ENCODE measurements around the gene CPED1.

CPED1 gene

GRCh38 chr7:120988591-120989256 lies at the start of gene CPED1:
TSS of gene CPED1 (plus strand) at chr7:120988711. CDS start at chr7:120989622, 911 bp downstream.
- peak; percentile 44 for DNase-seq

DNA sequence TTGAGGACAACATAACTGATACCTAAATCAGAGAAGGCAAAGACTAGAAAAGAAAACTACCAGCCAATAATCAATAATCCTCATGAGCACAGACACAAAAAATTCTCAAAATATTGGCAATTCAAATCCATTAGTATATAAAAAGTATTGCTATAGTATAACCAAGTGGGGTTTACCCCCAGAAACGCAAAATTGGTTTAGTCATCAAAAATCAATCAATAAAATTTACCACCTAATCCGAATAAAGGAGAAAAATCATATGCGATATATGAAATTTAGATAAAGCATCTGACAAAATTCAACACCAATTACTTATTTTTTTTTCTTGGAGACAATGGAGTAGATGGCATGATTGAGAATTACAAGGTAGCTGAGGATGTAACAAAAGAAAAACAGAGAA lies 49.2 kb upstream of the CPED1 start:
- CTCF ChIA-PET: no interaction called here
- Mint-ChIP-seq H3K9me3 (no peaks in the 10 kb centered on the region), H3K36me3 (no peaks in the 10 kb centered on the region), H3K4me1 (no peaks in the 10 kb centered on the region), H3K4me3 (no peak overlapping the region), H3K27ac (no peak overlapping the region), H3K27me3 (no peaks in the 10 kb centered on the region)
- DNase-seq: no peak

More at GRCh38 chr7:120988591-120989256, at the start of gene CPED1:
- Mint-ChIP-seq H3K36me3 (no peaks in the 10 kb centered on the region), H3K27ac (no peak within 1 kb of the TSS), H3K4me3 (peak within 1 kb of the TSS; percentile 60), H3K27me3 (peaks cover 34% of the 10 kb centered on the region), H3K9me3 (no peaks in the 10 kb centered on the region), H3K4me1 (peaks cover 19% of the 10 kb centered on the region)
- CTCF ChIA-PET: interaction anchor here (0.6 to 5.6 kb wide), 5 partner anchors 11 to 94 kb away, joined by 3 to 50 read pairs (median 7); no protein-coding TSS in a partner anchor

DNA sequence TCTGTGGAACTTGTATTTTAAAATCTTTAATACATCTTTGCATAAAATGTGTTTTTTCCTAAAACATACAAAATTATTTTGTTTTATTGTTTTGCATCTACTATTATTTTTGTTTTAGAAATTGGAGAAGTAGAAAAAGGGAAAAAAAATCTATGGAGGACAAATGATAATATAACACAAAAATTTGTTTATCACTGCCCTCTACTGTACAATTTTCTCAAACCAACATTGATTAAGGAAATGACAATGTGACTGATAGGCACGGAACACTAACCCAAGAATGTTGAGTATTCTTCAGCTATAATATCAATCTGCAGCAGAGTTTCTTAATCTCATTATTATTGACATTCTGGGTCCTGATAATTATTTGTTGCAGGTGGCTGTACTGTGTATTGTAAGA lies 47.4 kb upstream of the CPED1 start:
- H3K4me1 Mint-ChIP-seq: no peaks in the 10 kb centered on the region
- CTCF ChIA-PET: interaction anchor here (0.9 to 1.3 kb wide), 2 partner anchors 10 to 149 kb away, joined by 3 to 12 read pairs; no protein-coding TSS in a partner anchor
- H3K4me3 Mint-ChIP-seq: no peak overlapping the region
- H3K27me3 Mint-ChIP-seq: peaks cover 9% of the 10 kb centered on the region
- no peaks in the 10 kb centered on the region for H3K9me3 Mint-ChIP-seq
- no peak overlapping the region for H3K27ac Mint-ChIP-seq
- no peaks in the 10 kb centered on the region for H3K36me3 Mint-ChIP-seq
- DNase-seq: no peak

- CTCF ChIA-PET: interaction anchor here (0.9 to 1.3 kb wide), 2 partner anchors 11 to 150 kb away, joined by 3 to 12 read pairs; no protein-coding TSS in a partner anchor
- DNase-seq: no peak
- H3K9me3 Mint-ChIP-seq: no peaks in the 10 kb centered on the region
Measured at GRCh38 chr7:120941856-120942255, 46.7 kb upstream of the CPED1 start.

DNA sequence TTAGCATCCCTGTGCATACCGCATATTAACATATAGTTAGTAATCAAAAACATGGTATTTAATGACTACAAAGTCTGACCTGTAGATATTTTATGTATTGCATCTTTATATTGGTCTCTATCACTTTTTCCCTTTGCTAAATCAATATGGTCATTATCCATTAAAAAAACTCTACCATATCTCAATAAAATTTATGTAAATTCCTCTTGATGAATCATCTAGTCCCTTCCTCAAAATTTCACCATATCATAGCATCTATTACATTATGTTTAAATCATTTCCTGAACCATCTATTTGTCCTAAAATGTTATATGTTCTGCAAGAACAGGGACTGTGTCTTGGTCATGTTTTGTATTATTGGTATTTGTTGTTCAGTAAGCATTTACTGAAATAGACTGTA lies 45.6 kb upstream of the CPED1 start:
- Mint-ChIP-seq H3K27ac (no peak overlapping the region), H3K9me3 (no peaks in the 10 kb centered on the region), H3K36me3 (no peaks in the 10 kb centered on the region), H3K27me3 (peaks cover 18% of the 10 kb centered on the region), H3K4me3 (no peak overlapping the region), H3K4me1 (no peaks in the 10 kb centered on the region)
- CTCF ChIA-PET: no interaction called here
- DNase-seq: no peak

More at GRCh38 chr7:120941856-120942255, 46.7 kb upstream of the CPED1 start:
- no peaks in the 10 kb centered on the region for H3K4me1 Mint-ChIP-seq
- H3K4me3 Mint-ChIP-seq: no peak overlapping the region
- H3K27ac Mint-ChIP-seq: no peak overlapping the region
- H3K27me3 Mint-ChIP-seq: peaks cover 14% of the 10 kb centered on the region
- no peaks in the 10 kb centered on the region for H3K36me3 Mint-ChIP-seq

GRCh38 chr7:120944826-120945562 lies 43.5 kb upstream of the CPED1 start:
- Mint-ChIP-seq H3K4me3 (no peak overlapping the region), H3K36me3 (no peaks in the 10 kb centered on the region), H3K27me3 (peaks cover 22% of the 10 kb centered on the region), H3K4me1 (peaks cover 15% of the 10 kb centered on the region), H3K27ac (no peak overlapping the region), H3K9me3 (no peaks in the 10 kb centered on the region)
- CTCF ChIA-PET: no interaction called here
- DNase-seq: no peak

- CTCF ChIA-PET: interaction anchor here (1.2 kb wide), 1 partner anchor 156 kb away, joined by 4 read pairs; no protein-coding TSS in a partner anchor
- Mint-ChIP-seq H3K4me1 (peaks cover 28% of the 10 kb centered on the region), H3K27ac (no peak overlapping the region), H3K36me3 (peaks cover 11% of the 10 kb centered on the region), H3K9me3 (no peaks in the 10 kb centered on the region), H3K4me3 (no peak overlapping the region), H3K27me3 (peaks cover 27% of the 10 kb centered on the region)
- DNase-seq: no peak
Measured at GRCh38 chr7:120947980-120948379, 40.5 kb upstream of the CPED1 start.

DNA sequence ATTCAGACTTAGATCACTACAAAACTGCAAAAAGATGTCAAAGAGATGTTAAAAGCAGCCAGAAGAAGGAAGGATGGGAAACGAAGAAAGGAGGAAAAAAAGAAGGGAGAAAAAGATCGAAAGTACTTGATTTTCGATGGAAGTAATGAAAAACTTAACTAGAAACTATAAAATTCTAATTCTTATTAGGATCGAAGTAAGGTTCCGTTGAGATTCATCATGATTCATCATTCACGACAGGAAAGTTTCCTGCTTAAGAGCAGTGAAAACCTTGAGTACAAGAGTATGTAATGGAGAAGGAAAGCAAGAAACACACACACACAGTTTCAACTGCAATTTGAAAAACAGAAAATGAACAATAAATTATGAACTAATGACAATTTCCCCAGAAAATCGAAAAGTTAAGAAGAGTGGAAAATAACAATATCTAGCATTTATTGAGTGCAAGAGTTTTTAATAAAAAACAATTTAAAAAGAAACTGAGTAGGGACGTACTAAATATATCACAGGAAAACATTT lies 39.1 kb upstream of the CPED1 start:
- Mint-ChIP-seq H3K9me3 (no peaks in the 10 kb centered on the region), H3K4me3 (peak overlapping the region; percentile 89), H3K27me3 (peaks cover 27% of the 10 kb centered on the region), H3K36me3 (peaks cover 17% of the 10 kb centered on the region), H3K4me1 (peaks cover 32% of the 10 kb centered on the region), H3K27ac (peak overlapping the region; percentile 96)
- DNase-seq: no peak
- CTCF ChIA-PET: no interaction called here

- Mint-ChIP-seq H3K4me3 (peak overlapping the region; percentile 89), H3K27ac (peak overlapping the region; percentile 96), H3K36me3 (peaks cover 19% of the 10 kb centered on the region), H3K27me3 (peaks cover 27% of the 10 kb centered on the region), H3K4me1 (peaks cover 32% of the 10 kb centered on the region), H3K9me3 (no peaks in the 10 kb centered on the region)
- no peak for DNase-seq
- CTCF ChIA-PET: no interaction called here
Measured at GRCh38 chr7:120949998-120950538, 38.4 kb upstream of the CPED1 start.

- peak; percentile 98 for DNase-seq
- H3K4me3 Mint-ChIP-seq: peak within 1 kb of the TSS; percentile 89
- H3K9me3 Mint-ChIP-seq: no peaks in the 10 kb centered on the region
- H3K36me3 Mint-ChIP-seq: peaks cover 23% of the 10 kb centered on the region
- peaks cover 32% of the 10 kb centered on the region for H3K4me1 Mint-ChIP-seq
- H3K27ac Mint-ChIP-seq: peak within 1 kb of the TSS; percentile 96
- H3K27me3 Mint-ChIP-seq: peaks cover 20% of the 10 kb centered on the region
- CTCF ChIA-PET: no interaction called here
Measured at GRCh38 chr7:120950539-120951308, 37.8 kb upstream of the CPED1 start, which contains the start of gene ING3. TSS of gene ING3 (plus strand) at chr7:120950777. CDS start at chr7:120950897, 120 bp downstream.

DNA sequence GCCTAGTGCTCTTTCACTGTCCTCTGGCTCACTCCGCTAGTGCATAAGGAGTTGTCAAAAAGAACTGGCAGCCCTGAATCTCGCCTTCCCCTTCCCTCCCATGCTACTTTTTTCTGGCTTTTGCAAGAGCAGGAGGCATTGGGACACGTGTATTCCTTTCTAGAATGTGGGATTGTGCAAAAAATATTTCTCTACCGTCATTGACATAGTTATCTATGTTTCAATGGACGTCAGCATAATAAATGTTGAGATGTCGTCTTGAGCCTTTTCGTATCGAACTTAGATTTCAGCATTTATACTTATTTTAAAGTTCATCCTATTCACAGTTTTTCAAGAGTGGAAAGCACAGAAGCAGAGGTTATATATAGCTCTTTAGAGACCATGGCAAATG lies 37.2 kb upstream of the CPED1 start:
- CTCF ChIA-PET: no interaction called here
- H3K36me3 Mint-ChIP-seq: peaks cover 27% of the 10 kb centered on the region
- no peak for DNase-seq
- H3K4me1 Mint-ChIP-seq: peaks cover 33% of the 10 kb centered on the region
- H3K9me3 Mint-ChIP-seq: no peaks in the 10 kb centered on the region
- peak overlapping the region; percentile 89 for H3K4me3 Mint-ChIP-seq
- peak overlapping the region; percentile 96 for H3K27ac Mint-ChIP-seq
- H3K27me3 Mint-ChIP-seq: peaks cover 17% of the 10 kb centered on the region

- peak overlapping the region; percentile 96 for H3K27ac Mint-ChIP-seq
Measured at GRCh38 chr7:120951826-120952225, 36.7 kb upstream of the CPED1 start.

GRCh38 chr7:120955577-120956149 lies 32.8 kb upstream of the CPED1 start:
- no peaks in the 10 kb centered on the region for H3K9me3 Mint-ChIP-seq
- H3K27me3 Mint-ChIP-seq: peaks cover under 1% of the 10 kb centered on the region
- H3K4me1 Mint-ChIP-seq: peaks cover 18% of the 10 kb centered on the region
- no peak overlapping the region for H3K27ac Mint-ChIP-seq
- H3K4me3 Mint-ChIP-seq: no peak overlapping the region
- DNase-seq: no peak
- H3K36me3 Mint-ChIP-seq: peaks cover 46% of the 10 kb centered on the region
- CTCF ChIA-PET: no interaction called here

More at GRCh38 chr7:120951826-120952225, 36.7 kb upstream of the CPED1 start:
- no peak for DNase-seq
- CTCF ChIA-PET: no interaction called here
- H3K27me3 Mint-ChIP-seq: peaks cover 14% of the 10 kb centered on the region
- peak overlapping the region; percentile 89 for H3K4me3 Mint-ChIP-seq
- H3K4me1 Mint-ChIP-seq: peaks cover 33% of the 10 kb centered on the region
- H3K9me3 Mint-ChIP-seq: no peaks in the 10 kb centered on the region
- H3K36me3 Mint-ChIP-seq: peaks cover 28% of the 10 kb centered on the region
